Ovary (tissue), 9 donors: Measurements from ENCODE around the gene EFNA5. TPM values are rescaled to one million over a fixed set of nuclear protein-coding genes. Genes with fewer than 3 reads are reported as not detected.

Source experiments
- DNase-seq, 5 donors: peaks; one replicate each; pipeline ENCODE4 v3.0.0-alpha.2; 2019 to 2020
- H3K27ac ChIP-seq, 2 donors: fragments of 200-600 bp; one replicate each; pipeline versions ENCODE4 v1.5.1 to v1.8.0; 2019 to 2022
- H3K27me3 ChIP-seq: fragments of 200-600 bp; one replicate; pipeline ENCODE4 v1.8.0; 2022
- H3K36me3 ChIP-seq: fragments of 200-600 bp; sonication (generic); one replicate; pipeline ENCODE4 v1.5.1; 2019
- H3K4me1 ChIP-seq: one replicate; pipeline ENCODE4 v1.8.1; 2013; ENCODE audit warnings: mild to moderate bottlenecking, moderate library complexity; ENCODE audit not compliant: insufficient read depth
- H3K4me3 ChIP-seq: fragments of 200-600 bp; sonication (generic); one replicate; pipeline ENCODE4 v1.5.1; 2017
- H3K9me3 ChIP-seq, 2 donors: fragments of 200-600 bp in 1 of 2; sonication (generic) in 1 of 2; one replicate each; pipeline versions ENCODE4 v1.5.1 to v1.8.1; 2013 to 2019; ENCODE audit warnings: mild to moderate bottlenecking in 1 of 2, moderate library complexity in 1 of 2
- CTCF ChIP-seq, 3 donors: fragments of 450-650 bp in 2 of 3; fragments of 200-600 bp in 1 of 3; IDR thresholded peaks; one replicate each; pipeline versions ENCODE4 v1.5.1 to v1.8.0; 2016 to 2022; ENCODE audit warnings: antibody characterized with exemption in 3 of 3, mild to moderate bottlenecking in 1 of 3
- EP300 ChIP-seq: sonication (generic); formaldehyde crosslinking; IDR thresholded peaks from one replicate; pipeline ENCODE4 v1.6.1; 2017; ENCODE audit warnings: antibody characterized with exemption
- POLR2A ChIP-seq: fragments of 450-650 bp; IDR thresholded peaks from one replicate; pipeline ENCODE4 v1.6.1; 2017; ENCODE audit warnings: antibody characterized with exemption, mild to moderate bottlenecking, moderate library complexity
- WGBS, 3 donors: extraction: QIAGEN DNeasy Blood & Tissue Kit in 1 of 3; methylation state at CpG; one replicate each; pipeline versions ENCODE4 v1.1.5 to v1.1.7; 2013 to 2017; 5-methylcytosine and 5-hydroxymethylcytosine counted together
- intact Hi-C, 4 donors: fragments of 100-400 bp; cut with DNase I; formaldehyde crosslinking; loops; one replicate each; pipeline versions ENCODE4 v1.11.0 to v1.15.1; 2022 to 2023
- polyA plus RNA-seq, 2 donors: library from polyadenylated mRNA; stranded (reverse); fragments of 200-250 nt in 1 of 2; fragments of 350-450 nt in 1 of 2; fragmentation: Illumina TruSeq in 1 of 2; extraction: RNeasy Lipid Tissue Mini Kit (QIAGEN cat#74804) in 1 of 2; gene quantifications; one replicate each; pipeline ENCODE4 v1.2.3, GENCODE V29; 2013 to 2014
- total RNA-seq, 7 donors: library from RNA; depleted of rRNA in 2 of 7; stranded (reverse); fragments of >200 nt in 2 of 7; fragmentation: NEBNext Ultra II Directional in 3 of 7; extraction: Animal tissue kit (Norgen Biotek cat#: 25700) in 3 of 7; gene quantifications; one replicate each; pipeline versions ENCODE4 v1.1.0 to v1.2.4, GENCODE V29; 2016 to 2023
- donor health status: DM: no; HTN: no; CAD: no; lungs with moderate emphysema.
- donor health status: DM: no; HTN: no; CAD: no.
- donor health status: Bipolar disorder and iron deficiency.
- donor health status: DM: yes; HTN: yes; CAD: no.
- donor health status: DM: no; HTN: no; CAD: no.
- donor health status: DM: yes; HTN: yes; CAD: no.

The EFNA5 gene
- total and polyA plus RNA-seq, 9 donors = 1.5 to 20.6 (median 7.7) TPM

- Histone ChIP-seq H3K4me1 (no peaks in the 10 kb centered on the region), H3K27ac (no peak overlapping the region), H3K9me3 (no peaks in the 10 kb centered on the region), H3K36me3 (no peaks in the 10 kb centered on the region), H3K27me3 (no peaks in the 10 kb centered on the region), H3K4me3 (no peak overlapping the region)
- DNase-seq = no peak
- TF ChIP-seq CTCF (IDR thresholded peaks at IDR 0.05) (no peak), EP300 (no peak), POLR2A (no peak)
- 97 to 99% (median 99%) methylated on average over 3 of the region's 3 CpGs for WGBS, 3 donors
- intact Hi-C loops = no loop called here
These were observed 211.1 kb downstream of the EFNA5 start for GRCh38 chr5:107459605-107460004.

DNA sequence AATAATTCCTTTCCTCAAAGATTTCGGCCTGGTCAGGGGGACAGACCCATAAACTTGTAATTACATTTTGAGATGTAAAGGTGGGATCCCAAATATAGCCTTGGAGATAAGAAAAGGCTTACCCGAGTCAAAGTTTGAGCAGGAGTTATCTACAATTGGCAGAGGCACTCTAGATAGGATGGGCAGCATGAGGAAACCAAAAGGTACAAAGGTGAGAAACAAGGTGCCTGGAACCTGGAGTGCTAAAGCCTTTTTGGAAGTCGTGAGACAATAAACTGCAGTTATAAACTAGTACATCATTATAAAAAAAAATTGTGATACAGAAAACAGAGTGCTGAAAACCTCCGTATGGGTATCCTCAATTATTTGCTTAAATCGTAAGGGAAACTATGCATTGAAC lies 212.4 kb downstream of the EFNA5 start:
- H3K4me1 ChIP-seq = no peaks in the 10 kb centered on the region
- no peak overlapping the region for H3K4me3 ChIP-seq
- TF ChIP-seq POLR2A (no peak), EP300 (no peak), CTCF (IDR thresholded peaks at IDR 0.05) (no peak)
- no peak for DNase-seq
- WGBS, 3 donors = 74 to 85% (median 75%) methylated on average over 5 of the region's 5 CpGs
- no peaks in the 10 kb centered on the region for H3K27me3 ChIP-seq
- no peaks in the 10 kb centered on the region for H3K9me3 ChIP-seq
- H3K36me3 ChIP-seq = no peaks in the 10 kb centered on the region
- intact Hi-C loops = no loop called here
- no peak overlapping the region for H3K27ac ChIP-seq

DNA sequence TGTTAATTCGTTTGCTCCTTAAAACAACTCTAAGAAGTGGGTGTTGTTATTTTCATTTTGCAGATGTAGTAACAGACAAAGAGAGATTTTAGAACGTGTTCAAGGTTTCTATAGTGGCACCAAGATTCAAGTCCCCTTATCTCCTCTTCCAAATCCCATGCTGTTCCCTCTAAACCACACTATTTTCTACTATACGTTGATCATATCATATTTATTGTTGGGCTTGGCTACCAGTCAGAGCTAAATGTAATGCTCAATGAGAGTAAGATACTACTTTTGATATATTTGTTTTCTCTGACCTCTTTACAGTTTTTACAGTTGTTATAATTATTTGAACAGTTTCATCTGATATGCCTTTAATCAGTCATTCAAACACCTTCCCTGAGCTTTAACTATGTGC lies 212.9 kb downstream of the EFNA5 start:
- H3K36me3 ChIP-seq = no peaks in the 10 kb centered on the region
- no peaks in the 10 kb centered on the region for H3K4me1 ChIP-seq
- no peaks in the 10 kb centered on the region for H3K9me3 ChIP-seq
- intact Hi-C loops = no loop called here
- WGBS, 3 donors = 56 to 82% (median 82%) methylated on average over 3 of the region's 3 CpGs
- no peaks in the 10 kb centered on the region for H3K27me3 ChIP-seq
- no peak for DNase-seq
- H3K4me3 ChIP-seq = no peak overlapping the region
- TF ChIP-seq CTCF (IDR thresholded peaks at IDR 0.05) (no peak), EP300 (no peak), POLR2A (no peak)
- H3K27ac ChIP-seq = no peak overlapping the region

DNA sequence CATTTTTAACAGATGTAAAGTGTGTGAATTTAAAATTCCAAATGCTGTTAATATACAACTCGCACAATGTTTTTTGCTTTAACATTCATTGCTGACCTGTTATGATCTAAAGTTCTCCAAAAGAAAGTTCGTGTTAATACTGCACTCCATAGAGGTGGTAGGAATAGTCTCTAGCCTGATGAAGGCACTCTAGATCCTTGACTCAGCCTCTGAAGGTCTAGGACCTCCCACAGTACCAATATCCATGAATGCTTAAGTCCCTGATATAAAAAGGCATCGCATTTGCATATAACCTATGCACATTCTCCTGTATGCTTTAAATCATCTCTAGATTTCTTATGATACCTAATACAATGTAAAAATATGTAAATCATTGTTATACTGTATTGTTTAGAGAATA lies 213.6 kb downstream of the EFNA5 start:
- H3K9me3 ChIP-seq = no peaks in the 10 kb centered on the region
- intact Hi-C loops = no loop called here
- no peaks in the 10 kb centered on the region for H3K36me3 ChIP-seq
- no peaks in the 10 kb centered on the region for H3K4me1 ChIP-seq
- H3K27me3 ChIP-seq = no peaks in the 10 kb centered on the region
- 93 to 97% (median 97%) methylated on average over 3 of the region's 3 CpGs for WGBS, 3 donors
- DNase-seq = no peak
- H3K4me3 ChIP-seq = no peak overlapping the region
- no peak overlapping the region for H3K27ac ChIP-seq
- TF ChIP-seq POLR2A = no peak
- TF ChIP-seq CTCF (IDR thresholded peaks at IDR 0.05) = no peak
- no peak for TF ChIP-seq EP300

GRCh38 chr5:107456281-107456715 lies 214.4 kb downstream of the EFNA5 start:
- H3K36me3 ChIP-seq = no peaks in the 10 kb centered on the region
- no peaks in the 10 kb centered on the region for H3K4me1 ChIP-seq
- no peak overlapping the region for H3K27ac ChIP-seq
- no peaks in the 10 kb centered on the region for H3K27me3 ChIP-seq
- no peak overlapping the region for H3K4me3 ChIP-seq
- DNase-seq = no peak
- intact Hi-C loops = no loop called here
- no peaks in the 10 kb centered on the region for H3K9me3 ChIP-seq
- TF ChIP-seq POLR2A = no peak
- TF ChIP-seq CTCF (IDR thresholded peaks at IDR 0.05) = no peak
- no peak for TF ChIP-seq EP300
